Activated CD4-positive, alpha-beta T cell treated with anti-CD3 and anti-CD28 coated beads for 48 hours (primary cell): ENCODE measurements around the gene IL1RL1.

Experiments used
- DNase-seq: peaks from one replicate; pipeline ENCODE4 v3.0.0-alpha.2; 2020

IL1RL1 gene

GRCh38 chr2:102376052-102376591, 64.8 kb downstream of the IL1RL1 start:
- DNase-seq: no peak

GRCh38 chr2:102383722-102384121, 72.4 kb downstream of the IL1RL1 start:
- no peak for DNase-seq

- no peak for DNase-seq
These were observed 74.2 kb downstream of the IL1RL1 start for GRCh38 chr2:102385522-102385921.

GRCh38 chr2:102386004-102386403, 74.6 kb downstream of the IL1RL1 start:
- DNase-seq: no peak

- no peak for DNase-seq
These were observed 75.6 kb downstream of the IL1RL1 start for GRCh38 chr2:102386867-102387541.

GRCh38 chr2:102387763-102388546, 76.6 kb downstream of the IL1RL1 start:
- DNase-seq: no peak

GRCh38 chr2:102391565-102391964, 80.2 kb downstream of the IL1RL1 start:
- no peak for DNase-seq

GRCh38 chr2:102392096-102392495, 80.7 kb downstream of the IL1RL1 start:
- DNase-seq: no peak

GRCh38 chr2:102392942-102393341, 81.6 kb downstream of the IL1RL1 start:
- DNase-seq: no peak

GRCh38 chr2:102396012-102396411, 84.6 kb downstream of the IL1RL1 start:
- no peak for DNase-seq

GRCh38 chr2:102397209-102397608, 85.8 kb downstream of the IL1RL1 start:
- DNase-seq: no peak

GRCh38 chr2:102399499-102400141, 88.3 kb downstream of the IL1RL1 start:
- no peak for DNase-seq

- no peak for DNase-seq
These were observed 90.1 kb downstream of the IL1RL1 start for GRCh38 chr2:102401456-102401855.
